ENCODE data around the gene SH3BP2.

GRCh38 chr4:2882341-2882740, 89.5 kb downstream of the SH3BP2 start:
- no peak for TF ChIP-seq TAF1 (IDR thresholded peaks at IDR 0.05; ENCODE audit: low read depth, low read length)
- TF ChIP-seq POLR2A (IDR thresholded peaks at IDR 0.05; ENCODE audit: low read depth, low read length), result no peak
- no peak for TF ChIP-seq POLR2AphosphoS5 (IDR thresholded peaks at IDR 0.05; ENCODE audit: low read depth, low read length)
- TF ChIP-seq SPI1 (IDR thresholded peaks at IDR 0.05; ENCODE audit: low read depth, low read length), result no peak
- TF ChIP-seq POU2F2 (IDR thresholded peaks at IDR 0.05; ENCODE audit: low read depth, low read length), result no peak
- no peak for TF ChIP-seq PAX5 (IDR thresholded peaks at IDR 0.05; ENCODE audit: insufficient read depth, low read length, severe bottlenecking)
